BE2C (cell line): Measurements from ENCODE around the gene CXCL3.

Experiments used
- DNase-seq: peaks from one replicate; pipeline ENCODE4 v3.0.0-alpha.2; 2020
- H3K27me3 ChIP-seq: fragments of 250-450 bp; sonication (Bioruptor Pico); 2 replicates; pipeline ENCODE4 v1.5.1; 2020; ENCODE audit warnings: mild to moderate bottlenecking
- H3K36me3 ChIP-seq: fragments of 250-450 bp; sonication (Bioruptor Pico); 2 replicates; pipeline ENCODE4 v1.5.1; 2020; ENCODE audit warnings: mild to moderate bottlenecking
- H3K4me1 ChIP-seq: fragments of 250-450 bp; sonication (Bioruptor Pico); 2 replicates; pipeline ENCODE4 v1.5.1; 2020
- H3K4me3 ChIP-seq: 2 replicates; pipeline ENCODE4 v1.5.1; 2011; ENCODE audit warnings: low read depth, low read length
- H3K9me3 ChIP-seq: fragments of 250-450 bp; sonication (Bioruptor Pico); 2 replicates; pipeline ENCODE4 v1.5.1; 2020
- TF ChIP-seq, protein P1 (sequence below): IDR thresholded peaks from 2 replicates; pipeline ENCODE4 v1.5.1; 2012; ENCODE audit warnings: mild to moderate bottlenecking, low read depth, low read length

The CXCL3 gene

GRCh38 chr4:74073358-74073757, 34.9 kb upstream of the CXCL3 start:
- no peak for DNase-seq
- no peaks in the 10 kb centered on the region for H3K27me3 ChIP-seq
- H3K36me3 ChIP-seq: no peaks in the 10 kb centered on the region
- H3K4me3 ChIP-seq: no peak overlapping the region
- TF ChIP-seq, protein P1, sequence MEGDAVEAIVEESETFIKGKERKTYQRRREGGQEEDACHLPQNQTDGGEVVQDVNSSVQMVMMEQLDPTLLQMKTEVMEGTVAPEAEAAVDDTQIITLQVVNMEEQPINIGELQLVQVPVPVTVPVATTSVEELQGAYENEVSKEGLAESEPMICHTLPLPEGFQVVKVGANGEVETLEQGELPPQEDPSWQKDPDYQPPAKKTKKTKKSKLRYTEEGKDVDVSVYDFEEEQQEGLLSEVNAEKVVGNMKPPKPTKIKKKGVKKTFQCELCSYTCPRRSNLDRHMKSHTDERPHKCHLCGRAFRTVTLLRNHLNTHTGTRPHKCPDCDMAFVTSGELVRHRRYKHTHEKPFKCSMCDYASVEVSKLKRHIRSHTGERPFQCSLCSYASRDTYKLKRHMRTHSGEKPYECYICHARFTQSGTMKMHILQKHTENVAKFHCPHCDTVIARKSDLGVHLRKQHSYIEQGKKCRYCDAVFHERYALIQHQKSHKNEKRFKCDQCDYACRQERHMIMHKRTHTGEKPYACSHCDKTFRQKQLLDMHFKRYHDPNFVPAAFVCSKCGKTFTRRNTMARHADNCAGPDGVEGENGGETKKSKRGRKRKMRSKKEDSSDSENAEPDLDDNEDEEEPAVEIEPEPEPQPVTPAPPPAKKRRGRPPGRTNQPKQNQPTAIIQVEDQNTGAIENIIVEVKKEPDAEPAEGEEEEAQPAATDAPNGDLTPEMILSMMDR: no peak
- no peaks in the 10 kb centered on the region for H3K9me3 ChIP-seq
- H3K4me1 ChIP-seq: no peaks in the 10 kb centered on the region

DNA sequence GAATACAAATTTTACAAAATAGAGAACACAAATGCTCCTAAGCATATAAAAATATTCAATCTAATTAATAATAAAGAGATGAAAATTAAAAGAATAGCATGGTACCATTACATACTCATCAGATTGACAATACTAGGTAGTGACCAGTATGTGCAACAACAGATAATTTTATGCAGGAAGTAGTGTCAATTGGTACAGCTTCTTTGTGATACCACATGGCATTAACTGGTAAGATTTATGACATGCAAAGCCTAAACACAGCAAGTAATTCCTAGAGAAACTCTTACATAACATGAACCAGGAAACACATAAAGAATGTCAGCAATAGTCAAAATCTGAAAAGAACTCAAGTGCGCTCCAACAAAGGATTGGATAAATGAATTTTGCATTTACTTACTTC, 34.2 kb upstream of the CXCL3 start:
- no peaks in the 10 kb centered on the region for H3K4me1 ChIP-seq
- H3K36me3 ChIP-seq: no peaks in the 10 kb centered on the region
- no peaks in the 10 kb centered on the region for H3K27me3 ChIP-seq
- TF ChIP-seq, protein P1: no peak
- H3K4me3 ChIP-seq: no peak overlapping the region
- DNase-seq: no peak
- H3K9me3 ChIP-seq: no peaks in the 10 kb centered on the region

DNA sequence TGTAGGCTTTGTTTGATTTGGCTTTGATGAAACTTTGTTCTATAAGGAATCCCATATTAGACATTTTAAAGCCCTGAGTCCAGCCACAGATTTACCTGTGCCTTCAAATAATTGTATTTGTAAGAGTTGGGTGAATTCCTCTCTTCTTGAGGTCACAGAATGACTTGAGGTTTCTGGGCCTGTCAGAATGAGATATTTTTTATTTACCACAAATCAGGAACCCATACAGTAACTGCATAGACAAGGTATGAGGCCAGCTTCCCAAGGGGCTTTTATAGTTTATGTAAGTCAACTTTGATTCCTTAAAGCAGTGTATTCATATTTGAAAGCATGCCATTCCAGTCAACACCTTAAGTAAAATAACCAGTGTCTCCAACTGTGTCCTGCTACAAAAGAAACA, 29.1 kb upstream of the CXCL3 start:
- Histone ChIP-seq H3K4me3 (no peak overlapping the region), H3K36me3 (no peaks in the 10 kb centered on the region), H3K4me1 (no peaks in the 10 kb centered on the region), H3K27me3 (no peaks in the 10 kb centered on the region), H3K9me3 (no peaks in the 10 kb centered on the region)
- no peak for DNase-seq
- TF ChIP-seq, protein P1: no peak

- TF ChIP-seq, protein P1: no peak
These were observed 27.7 kb upstream of the CXCL3 start for GRCh38 chr4:74066232-74066631.

GRCh38 chr4:74065115-74065642, 26.7 kb upstream of the CXCL3 start:
- H3K4me1 ChIP-seq: no peaks in the 10 kb centered on the region
- H3K36me3 ChIP-seq: no peaks in the 10 kb centered on the region
- no peaks in the 10 kb centered on the region for H3K27me3 ChIP-seq
- no peaks in the 10 kb centered on the region for H3K9me3 ChIP-seq
- no peak for DNase-seq
- TF ChIP-seq, protein P1: no peak
- no peak overlapping the region for H3K4me3 ChIP-seq

More at GRCh38 chr4:74066232-74066631, 27.7 kb upstream of the CXCL3 start:
- Histone ChIP-seq H3K9me3 (no peaks in the 10 kb centered on the region), H3K4me3 (no peak overlapping the region), H3K27me3 (no peaks in the 10 kb centered on the region), H3K4me1 (no peaks in the 10 kb centered on the region), H3K36me3 (no peaks in the 10 kb centered on the region)
- DNase-seq: no peak

DNA sequence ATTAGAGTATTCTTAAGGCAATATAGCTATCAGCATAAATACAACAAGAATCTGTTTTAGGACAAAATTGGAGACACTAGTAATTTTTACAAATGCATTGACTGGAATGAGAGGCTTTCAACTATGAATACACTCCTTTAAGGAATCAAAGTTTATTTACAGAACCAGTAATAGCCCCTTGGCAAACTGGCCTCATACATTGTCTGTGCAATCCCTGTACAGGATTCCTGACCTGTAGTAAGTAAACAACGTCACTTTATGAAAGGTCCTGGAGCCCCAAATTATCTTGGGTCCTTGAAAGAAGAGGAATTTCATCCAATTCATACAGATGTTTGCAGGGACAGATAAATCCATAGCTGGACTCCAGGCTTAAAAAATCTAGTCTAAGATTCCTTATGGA, 25.4 kb upstream of the CXCL3 start:
- H3K36me3 ChIP-seq: no peaks in the 10 kb centered on the region
- no peaks in the 10 kb centered on the region for H3K9me3 ChIP-seq
- no peak overlapping the region for H3K4me3 ChIP-seq
- H3K4me1 ChIP-seq: no peaks in the 10 kb centered on the region
- TF ChIP-seq, protein P1: no peak
- no peak for DNase-seq
- H3K27me3 ChIP-seq: no peaks in the 10 kb centered on the region
